MM.1S (cell line): ENCODE measurements around the gene COL5A1.

Experiments
- CTCF ChIP-seq: fragments of 300-600 bp; sonication (generic); IDR thresholded peaks from 2 replicates; pipeline ENCODE4 v1.5.1; 2016; ENCODE audit warnings: antibody characterized with exemption, low read length, mixed read lengths
- EZH2 ChIP-seq: fragments of 300-600 bp; sonication (generic); optimal IDR thresholded peaks from 2 replicates; pipeline ENCODE3; 2017; ENCODE audit warnings: low read depth, mild to moderate bottlenecking, antibody characterized with exemption, low read length, mixed read lengths
- EZH2phosphoT487 ChIP-seq: fragments of 300-600 bp; sonication (generic); IDR thresholded peaks from 2 replicates; pipeline ENCODE4 v1.6.1; 2018; ENCODE audit warnings: antibody characterized with exemption, low read length

- TF ChIP-seq CTCF (no peak), EZH2 (no peak), EZH2phosphoT487 (no peak)
These were observed 168.2 kb downstream of the COL5A1 start for GRCh38 chr9:134809826-134810225.
